Stimulated activated CD4-positive, alpha-beta T cell treated with anti-CD3 and anti-CD28 coated beads, Interleukin-1b, Interleukin-23, amount 100 ng/mL, for 1 hour (primary cell): Measurements from ENCODE around the gene ARID1B.
A peak's percentile ranks its signal among the peaks of the same experiment; 100 is the strongest.
"Not testable (repeated sequence)": the region's sequence is repeated elsewhere in the genome, so short reads cannot be mapped to it uniquely, and the experiment has no call there.

ENCODE experiments used
- DNase-seq, 2 donors: peaks; one replicate each; pipeline ENCODE4 v3.0.0-alpha.2; 2020; ENCODE audit warnings: low read depth in 2 of 2

ARID1B gene

DNA sequence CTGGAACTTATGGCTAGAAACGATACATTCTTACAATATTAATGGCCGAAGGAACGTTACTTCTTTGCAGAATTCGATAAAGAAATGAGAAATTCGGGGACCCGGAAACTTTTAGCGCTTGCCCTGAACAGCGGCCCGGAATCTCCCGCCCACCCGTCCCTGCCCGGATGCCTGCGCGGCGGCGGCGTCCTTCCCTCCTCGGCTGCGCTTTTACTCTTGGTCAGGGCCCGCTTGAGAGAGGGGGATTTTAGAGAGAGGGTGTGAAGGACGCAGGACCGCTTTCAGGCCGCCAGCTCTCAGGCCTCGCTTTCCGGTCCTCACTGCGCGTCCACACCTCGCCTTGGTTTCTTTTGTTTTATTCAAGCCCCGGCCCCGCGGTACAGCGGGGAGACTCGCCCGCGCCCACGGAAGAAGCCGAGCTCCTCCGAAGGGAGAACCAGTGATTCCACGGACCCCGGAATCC lies 243.7 kb downstream of the ARID1B start:
- DNase-seq = peak; percentile 2 to 26

DNA sequence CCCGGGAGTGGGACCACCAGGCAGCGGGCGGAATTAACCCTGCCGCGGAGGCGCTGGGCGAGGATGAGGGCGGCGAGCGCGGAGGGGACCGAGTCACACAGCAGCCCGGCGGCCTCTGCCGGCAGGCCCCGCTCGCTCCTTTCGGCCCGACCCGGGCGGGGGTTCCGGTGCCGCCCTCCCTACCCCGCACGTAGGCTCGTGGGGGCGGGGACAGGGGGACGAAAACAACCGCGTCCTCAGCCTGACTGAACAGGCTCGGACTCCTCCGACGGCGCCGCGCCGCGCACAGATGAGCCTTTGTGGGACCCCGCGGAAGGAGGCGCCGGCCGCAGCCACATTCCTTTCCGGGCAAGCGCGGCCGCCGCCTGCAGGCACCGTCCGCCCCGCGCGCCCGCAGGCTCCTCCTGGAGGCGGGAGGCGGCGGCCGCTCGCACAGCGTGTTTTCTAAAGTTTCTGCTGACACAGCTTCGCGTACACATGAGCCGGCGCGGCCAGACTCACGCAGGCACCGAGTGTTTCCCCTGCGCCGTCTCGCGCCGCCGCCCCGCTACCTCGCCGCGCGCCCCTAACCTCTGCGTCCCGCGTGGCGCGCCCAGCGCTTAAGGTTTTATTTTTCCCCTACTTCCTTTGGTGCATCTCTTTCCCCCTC lies 244.3 kb downstream of the ARID1B start:
- peak; percentile 66 to 71 for DNase-seq

DNA sequence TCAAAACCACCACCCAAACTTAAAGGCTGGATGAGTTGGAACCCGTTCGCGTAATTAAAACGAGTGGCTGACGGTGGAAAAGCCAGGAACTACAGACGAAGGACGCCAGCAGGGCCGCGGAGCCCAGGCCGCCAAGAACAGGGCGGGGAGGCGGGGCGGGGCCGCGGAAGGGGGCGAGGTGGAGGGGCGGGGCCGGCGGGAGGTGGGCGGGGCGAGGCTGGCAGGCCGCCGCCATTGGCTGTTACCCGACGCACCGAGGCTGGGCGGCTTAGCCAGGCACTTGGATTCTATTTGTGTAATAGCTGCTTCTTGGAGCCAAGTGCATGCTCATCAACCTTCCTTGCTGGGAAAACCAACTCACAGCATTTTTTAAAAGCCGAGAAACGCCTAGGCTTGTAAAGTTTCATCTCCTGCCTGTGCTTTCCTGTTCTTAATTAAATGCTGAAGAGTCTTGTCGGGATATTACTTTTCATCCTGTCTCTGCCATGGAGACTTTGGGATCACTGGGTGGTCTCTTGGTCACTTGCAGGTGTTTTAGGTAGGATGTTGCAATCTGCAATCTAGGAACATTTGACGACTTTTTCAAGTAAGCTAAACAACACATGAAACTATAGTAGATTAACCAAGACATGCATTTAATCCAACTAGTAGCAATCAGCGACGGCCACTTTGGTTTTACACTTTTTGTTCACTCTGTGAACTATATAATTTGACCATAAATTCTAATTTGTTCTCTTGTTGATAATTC lies 245.0 kb downstream of the ARID1B start:
- DNase-seq = peak; percentile 69 to 71

DNA sequence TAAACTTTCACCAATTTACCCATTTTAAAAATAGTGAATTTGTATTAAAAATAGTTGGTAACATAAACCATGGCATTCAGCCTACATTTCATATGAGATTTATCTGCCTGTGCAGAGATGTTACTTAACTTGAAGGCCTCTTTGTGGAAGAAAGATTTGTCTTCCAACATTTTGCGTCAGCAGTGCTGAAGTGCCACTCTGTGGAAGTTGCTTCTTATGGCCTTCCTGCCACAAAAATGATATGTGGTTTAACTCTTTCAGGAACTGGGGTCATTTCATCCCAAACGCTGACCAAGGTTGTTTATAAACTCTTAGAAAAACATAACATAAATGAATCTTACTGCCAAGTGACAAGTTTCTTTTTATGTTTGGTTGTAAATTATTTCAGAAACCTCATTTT lies 246.8 kb downstream of the ARID1B start:
- DNase-seq = no peak

DNA sequence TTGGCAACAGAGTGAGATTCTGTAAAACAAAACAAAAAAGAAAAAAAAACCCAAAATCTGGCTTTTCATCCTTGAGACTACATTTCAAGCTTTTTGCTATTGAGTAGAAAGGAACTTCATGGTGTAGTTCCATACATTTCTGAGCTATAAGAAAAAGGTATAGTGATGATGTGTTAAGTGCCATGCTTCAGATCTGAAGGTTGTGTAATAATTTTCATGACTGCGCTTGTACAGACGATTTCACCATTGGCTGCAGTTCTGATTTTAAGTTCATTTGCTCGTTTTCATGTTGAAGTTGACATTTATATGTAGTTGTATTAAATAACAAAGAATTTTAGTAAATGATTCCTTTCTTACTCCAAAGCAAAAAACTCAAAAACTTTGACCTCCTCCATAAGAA lies 247.6 kb downstream of the ARID1B start:
- no peak for DNase-seq

DNA sequence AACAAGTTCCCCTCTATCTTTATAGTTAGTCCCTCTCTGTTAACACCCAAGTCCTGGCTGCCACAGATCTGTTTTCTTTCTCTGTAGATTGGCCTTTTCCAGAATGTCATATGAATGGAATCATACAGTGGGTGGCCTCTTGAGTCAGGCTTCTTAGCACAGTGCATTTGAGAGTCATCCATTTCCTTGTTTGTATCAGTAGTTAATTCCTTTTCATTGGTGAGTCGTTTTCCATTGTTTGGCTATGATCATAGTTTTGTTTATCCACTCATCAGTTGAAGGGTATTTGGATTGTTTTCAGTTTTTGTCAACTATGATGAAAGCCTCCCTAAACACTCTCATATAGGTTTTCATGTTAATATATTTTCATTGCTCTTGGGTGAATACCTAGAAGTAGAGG lies 248.3 kb downstream of the ARID1B start:
- no peak for DNase-seq

DNA sequence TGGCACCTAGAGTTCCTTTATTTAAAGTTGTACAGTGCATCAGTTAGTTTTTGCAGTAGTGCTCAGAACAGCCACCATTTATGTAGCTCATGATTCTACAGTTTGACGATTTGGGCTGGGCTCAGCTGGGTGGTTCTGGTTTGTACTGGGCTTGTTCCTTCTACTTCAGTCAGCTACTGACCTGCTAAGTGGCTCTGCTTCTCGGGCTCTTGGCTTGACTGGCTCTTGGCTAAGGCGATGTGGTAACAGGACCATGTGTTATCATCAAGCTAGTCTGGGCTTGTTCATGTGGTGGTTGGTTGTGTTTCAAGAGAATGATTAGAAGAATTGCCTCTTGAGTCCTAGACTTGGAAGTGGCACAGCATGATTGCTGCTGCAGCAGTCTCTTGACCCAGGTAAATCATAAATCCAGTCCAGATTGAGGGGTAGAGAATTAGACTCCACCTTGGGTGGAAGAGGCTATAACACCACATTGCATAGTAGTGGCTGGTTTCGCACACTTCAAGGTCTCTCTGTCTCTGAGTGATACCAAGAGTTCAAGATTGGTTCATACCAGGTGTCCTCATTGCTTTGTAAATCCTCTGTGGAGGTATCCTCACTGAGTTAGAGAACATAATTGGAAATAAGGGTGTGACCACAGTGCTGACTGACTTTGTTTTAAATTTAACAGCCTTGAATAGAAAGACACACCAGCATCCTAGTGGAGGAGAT lies 253.0 kb downstream of the ARID1B start:
- no peak for DNase-seq

DNA sequence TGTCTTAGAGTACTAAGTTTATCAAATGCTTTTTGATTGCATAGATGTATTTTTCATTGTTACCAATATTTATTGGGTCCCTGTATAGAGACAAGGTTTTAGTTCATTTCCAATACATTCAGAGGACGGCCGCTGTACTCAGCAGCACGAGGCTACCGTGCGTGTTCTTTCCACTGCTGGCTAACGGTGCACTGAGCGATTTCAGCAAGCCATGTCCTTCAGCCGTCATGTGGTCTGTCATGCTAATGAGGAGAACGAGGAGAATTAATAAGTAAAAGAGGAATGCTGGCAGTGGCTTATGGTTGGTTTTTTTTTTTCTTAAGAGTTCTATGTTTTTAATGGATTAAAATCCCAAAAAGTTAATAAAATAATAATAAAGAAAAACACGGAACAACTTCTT lies 253.6 kb downstream of the ARID1B start:
- DNase-seq = no peak

DNA sequence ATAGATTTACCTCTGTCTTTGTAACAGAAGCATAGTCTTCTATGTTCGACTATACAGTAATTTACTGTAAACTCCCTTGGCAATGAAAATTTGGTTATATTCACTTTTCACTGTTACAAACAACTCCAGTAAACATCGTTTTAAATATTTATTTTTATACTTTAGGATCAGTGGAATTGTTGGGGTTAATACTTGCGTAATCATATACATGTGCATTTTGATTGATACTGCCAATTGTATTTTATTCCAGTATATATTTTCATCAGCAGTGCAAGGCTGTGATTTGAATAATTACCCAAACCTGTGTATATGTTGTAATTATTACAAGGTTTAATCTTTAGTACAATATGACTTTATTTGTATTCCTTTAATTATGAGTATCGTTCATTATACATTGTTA lies 255.7 kb downstream of the ARID1B start:
- no peak for DNase-seq

DNA sequence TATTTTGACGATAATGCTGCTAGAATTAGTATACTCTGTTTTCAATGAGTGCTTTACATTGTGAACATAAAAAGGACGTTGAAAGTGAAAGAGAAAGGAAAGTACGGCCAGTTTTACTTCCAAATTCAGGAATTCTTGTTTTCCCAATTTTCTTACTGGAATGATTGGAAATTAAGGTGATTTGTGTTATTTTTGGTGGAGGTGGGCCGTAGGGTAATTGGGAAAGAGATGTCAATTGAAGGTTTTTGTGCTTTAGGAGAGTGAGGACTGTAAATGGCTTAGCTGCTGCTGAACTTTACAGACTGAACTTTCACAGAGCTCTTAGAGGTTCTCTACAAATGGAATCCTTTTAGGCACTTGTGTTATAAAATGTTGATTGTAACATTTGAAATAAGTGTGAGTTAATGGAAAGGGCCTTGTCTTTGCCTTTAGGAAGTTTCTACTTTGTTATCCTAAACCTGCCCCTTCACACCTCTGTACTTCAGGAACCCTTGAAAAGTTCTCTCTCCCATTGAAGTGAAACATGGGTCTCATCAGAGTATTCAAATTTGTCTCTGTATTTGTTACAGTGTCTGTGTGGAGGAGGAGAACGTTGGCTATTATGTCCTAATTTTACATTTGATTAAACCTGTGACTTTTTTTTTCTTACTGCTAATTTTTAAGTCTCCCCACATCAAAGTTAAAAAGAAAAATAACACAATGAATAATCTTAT lies 256.4 kb downstream of the ARID1B start:
- no peak for DNase-seq

DNA sequence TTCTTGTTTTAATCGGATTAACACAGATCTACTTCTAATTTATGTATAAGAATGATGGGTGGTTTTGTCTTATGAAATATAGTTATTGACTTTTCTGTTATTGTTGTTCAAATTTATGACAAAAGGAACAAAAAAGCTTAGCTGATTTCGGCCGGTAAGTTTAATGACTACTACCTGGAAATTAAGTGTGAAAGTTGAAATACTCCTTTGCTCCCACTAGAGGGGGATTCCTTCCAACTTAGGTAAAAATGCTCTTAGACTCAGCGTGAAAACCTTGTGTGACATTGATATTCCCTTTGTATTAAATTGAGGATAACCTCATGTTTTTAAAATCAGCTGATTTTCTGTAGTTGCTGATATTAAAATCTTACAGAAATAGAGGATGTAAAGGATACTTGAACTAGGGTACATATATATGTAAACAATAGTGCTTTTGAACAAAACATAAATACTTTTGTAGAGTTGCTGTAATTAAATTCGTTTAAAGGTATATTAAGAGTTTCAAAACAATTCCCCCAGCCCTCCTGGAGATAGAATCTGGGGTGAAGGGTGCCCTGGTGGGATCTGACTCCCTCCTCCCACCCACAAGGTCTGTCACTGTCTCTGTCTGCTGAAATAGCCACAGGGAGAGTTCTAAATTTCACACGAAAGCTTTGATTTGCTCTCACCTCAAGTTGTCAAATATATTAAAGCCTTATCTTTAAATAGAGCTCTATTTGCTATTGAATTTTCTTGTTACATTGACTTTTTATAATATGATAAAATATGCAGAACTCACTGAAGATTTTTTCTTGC lies 257.5 kb downstream of the ARID1B start:
- no peak for DNase-seq

DNA sequence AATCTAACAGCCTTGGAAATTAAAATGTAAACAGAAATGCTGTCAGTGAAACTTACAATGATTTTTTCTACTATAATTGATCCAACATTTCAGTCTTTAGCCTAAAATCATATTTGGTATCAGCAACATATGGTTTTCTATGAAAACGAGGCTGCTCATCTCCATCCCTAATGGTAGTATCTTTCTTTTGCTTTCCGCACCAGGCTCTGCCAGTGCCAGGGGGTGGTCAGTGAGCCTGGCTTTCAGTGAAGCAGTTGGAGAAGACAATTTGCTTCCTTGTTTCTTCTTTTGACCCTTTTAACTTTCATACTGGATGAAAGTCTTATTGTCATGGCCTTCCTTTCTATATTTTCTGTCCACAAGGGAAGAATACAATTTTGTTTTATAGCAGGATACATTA lies 258.4 kb downstream of the ARID1B start:
- no peak for DNase-seq

DNA sequence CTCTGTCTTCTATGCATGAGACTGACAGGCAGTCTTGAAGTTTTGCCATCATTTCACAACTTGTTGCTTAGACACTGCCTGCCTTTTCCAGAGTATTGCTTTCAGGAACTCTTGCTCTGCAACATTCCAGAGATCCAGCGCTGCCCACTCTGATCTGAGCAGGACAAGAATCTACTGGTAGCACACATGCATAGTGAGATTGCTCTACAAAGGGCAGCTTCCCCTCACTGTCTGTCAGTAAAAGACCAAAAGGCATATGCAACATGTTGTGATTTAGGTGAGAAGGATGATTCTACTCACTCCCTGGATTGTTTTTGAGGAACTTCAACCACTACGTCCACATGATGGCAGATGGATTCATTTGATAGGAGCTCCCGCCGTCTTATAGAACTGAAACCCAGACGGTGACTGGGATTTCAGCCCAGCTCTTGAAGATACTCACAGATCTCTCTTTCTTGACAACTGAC lies 259.1 kb downstream of the ARID1B start:
- no peak for DNase-seq

DNA sequence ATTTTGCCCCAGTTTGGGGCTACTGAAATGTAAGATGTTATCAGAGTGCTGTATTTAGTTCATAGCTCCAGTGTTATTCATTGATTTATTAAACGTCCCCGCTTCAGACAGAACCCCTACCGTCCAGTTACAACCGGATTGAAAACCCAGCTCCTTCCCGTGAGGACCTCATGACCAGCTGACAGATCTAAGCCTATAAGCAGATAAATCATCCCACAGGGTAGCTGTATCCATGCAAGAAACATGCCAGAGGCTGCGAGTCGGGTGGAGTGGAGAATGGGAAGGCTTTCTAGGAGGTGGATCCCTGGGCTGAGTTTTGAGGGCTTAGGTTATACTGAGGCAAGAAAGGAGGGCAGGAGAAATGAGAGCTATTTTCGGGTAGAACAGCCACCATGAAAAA lies 260.0 kb downstream of the ARID1B start:
- no peak for DNase-seq

DNA sequence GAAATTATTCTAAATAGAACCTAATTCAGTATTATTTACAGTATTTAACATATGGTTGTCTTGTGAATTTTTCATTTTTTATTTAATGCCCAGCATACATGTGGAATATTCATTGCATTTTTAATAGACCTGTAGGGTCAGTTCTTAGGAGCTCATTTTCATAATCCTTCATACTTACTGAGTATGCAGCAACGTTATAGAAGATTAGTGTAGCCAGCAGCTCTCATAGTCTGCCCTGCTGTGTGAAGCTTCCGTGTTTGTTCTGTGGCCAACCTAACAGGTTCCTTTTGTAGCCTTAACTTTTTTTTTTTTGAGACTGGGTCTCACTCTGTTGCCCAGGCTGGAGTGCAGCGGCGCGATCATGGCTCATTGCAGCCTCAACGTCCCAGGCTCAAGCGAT lies 261.4 kb downstream of the ARID1B start:
- DNase-seq = no peak

DNA sequence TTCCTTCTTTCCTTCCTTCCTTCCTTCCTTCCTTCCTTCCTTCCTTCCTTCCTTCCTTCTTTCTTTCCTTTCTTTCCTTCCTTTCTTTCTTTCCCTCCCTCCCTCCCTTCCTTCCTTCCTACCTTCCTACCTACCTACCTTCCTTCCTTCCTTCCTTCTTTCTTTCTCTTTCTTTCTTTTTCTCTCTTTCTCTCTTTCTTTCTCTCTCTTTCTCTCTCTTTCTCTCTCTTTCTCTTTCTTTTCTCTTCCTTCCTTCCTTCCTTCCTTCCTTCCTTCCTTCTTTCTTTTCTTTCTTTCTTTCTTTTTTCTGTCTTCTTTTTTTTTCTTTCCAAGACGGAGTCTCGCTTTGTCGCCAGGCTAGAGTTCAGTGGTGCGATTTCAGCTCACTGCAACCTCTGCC lies 262.5 kb downstream of the ARID1B start:
- not testable (repeated sequence) for DNase-seq

DNA sequence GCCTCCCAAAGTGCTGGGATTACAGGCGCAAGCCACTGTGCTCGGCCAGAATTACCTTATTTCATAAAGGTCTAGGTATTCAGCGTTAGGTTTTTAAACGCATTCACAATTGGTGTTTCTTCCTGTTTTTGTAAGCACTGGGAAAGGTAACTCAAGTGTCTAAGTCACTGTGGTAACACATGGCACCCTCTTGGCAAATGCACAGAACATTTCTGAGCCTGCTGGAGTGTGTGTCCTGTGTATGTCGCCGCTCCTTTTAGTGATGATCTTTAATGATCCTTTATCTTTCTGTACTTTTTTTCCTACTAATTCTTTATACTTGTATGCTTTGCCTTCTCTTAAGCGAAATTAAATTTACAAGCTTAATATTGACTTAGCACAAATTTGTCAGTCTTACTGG lies 263.0 kb downstream of the ARID1B start:
- no peak for DNase-seq

DNA sequence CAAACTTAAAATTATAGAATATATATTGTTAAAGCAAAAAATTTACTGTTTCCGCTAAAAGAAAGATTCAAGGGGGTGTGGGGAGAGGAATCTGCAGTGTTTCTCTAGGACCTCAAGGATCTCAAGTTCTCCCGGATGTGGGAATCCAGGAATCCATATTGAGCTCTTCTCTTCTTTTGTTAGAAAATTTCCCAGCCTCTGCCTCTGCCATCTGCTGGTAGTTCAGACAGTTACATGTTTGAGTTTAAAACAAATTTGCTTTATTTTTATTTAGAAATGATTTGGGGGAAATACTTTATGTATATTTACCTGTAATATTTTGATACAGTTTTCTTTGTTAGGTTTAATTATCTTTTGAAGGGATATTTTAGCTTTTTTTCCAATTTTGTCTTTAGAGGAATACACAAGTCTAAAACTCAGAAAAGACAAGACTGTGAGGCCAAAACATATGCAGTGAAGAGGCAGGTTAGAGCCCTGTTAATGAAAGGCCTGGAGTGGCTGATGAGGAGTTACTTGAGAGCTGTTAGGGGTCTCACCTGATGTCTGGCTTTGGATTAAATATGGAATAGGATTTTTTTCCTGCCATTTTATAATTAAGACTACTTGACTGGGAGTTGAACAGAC lies 268.8 kb downstream of the ARID1B start:
- DNase-seq = no peak

DNA sequence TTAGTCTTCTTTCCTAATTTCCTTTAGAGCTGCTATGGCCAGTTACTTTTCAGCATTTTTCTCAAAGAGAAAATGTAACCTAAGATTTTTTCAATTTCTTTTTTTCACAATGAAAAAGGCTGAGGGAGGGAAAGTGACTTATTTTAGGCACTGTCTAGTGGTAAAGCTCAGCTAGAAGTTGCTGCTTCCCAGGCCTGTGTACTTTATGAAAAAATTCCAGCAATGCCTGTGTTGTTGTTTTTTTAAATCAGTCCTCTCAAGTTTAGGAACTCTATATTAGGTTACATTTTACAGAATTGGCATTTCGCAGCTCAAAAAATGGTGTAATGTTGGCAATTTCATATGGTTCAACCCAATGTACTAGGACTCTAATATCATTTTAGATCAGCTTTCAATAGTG lies 269.6 kb downstream of the ARID1B start:
- no peak for DNase-seq

DNA sequence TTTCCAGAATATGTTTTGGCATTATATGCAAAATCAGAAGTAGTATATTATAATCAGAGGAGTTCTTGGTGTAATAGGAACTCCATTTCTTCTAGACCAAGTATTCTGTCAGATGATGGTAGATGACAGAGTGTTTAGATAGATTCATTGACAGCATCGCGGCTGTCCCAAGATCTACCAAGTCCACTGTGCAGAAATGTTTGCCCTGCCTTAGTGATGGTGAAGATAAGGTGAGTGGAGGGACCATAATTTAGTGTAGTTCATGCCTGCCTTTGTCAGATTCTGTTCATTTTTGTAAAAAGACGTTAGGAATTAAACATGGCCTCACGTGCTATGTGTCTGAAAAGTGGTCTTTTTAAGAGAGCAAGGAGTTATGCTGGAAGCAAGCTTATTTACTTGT lies 270.1 kb downstream of the ARID1B start:
- DNase-seq = no peak

DNA sequence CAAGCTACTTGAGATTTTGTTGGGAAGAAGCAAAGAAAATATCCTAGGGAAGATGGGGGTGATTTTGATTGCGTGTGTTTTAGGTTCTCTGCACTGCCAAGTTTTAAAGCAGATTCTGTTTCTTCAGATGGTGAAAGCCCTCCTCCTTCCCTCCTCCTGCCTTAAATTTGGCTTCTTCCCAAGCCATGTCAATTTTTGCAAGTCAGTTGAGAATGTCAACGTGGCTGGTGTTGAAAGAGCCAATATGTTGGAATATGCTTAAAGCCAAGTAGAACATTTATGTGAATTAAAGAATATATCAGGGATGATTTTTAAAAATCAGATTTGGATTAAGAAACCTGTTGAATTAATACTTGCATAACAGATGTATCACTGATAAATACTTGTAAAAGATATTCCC lies 270.8 kb downstream of the ARID1B start:
- DNase-seq = no peak
